Testis (tissue), 3 donors: ENCODE results near the gene PIAS4. TPM values are rescaled to one million over a fixed set of nuclear protein-coding genes. Genes with fewer than 3 reads are reported as not detected.

Source experiments
- DNase-seq: peaks from one replicate; pipeline ENCODE4 v3.0.0-alpha.2; 2019
- H3K27ac ChIP-seq, 2 donors: fragments of 200-600 bp; sonication (generic); one replicate each; pipeline ENCODE4 v1.5.1; 2019
- H3K27me3 ChIP-seq: fragments of 200-600 bp; sonication (generic); one replicate; pipeline ENCODE4 v1.5.1; 2019
- H3K36me3 ChIP-seq: fragments of 200-600 bp; sonication (generic); one replicate; pipeline ENCODE4 v1.5.1; 2017; ENCODE audit warnings: low read depth; ENCODE audit errors: missing control alignments
- H3K4me1 ChIP-seq: fragments of 200-600 bp; sonication (generic); one replicate; pipeline ENCODE4 v1.5.1; 2019
- H3K4me3 ChIP-seq, 2 donors: fragments of 200-600 bp; sonication (generic); one replicate each; pipeline ENCODE4 v1.5.1; 2017 to 2019
- H3K9me3 ChIP-seq: fragments of 200-600 bp; sonication (generic); one replicate; pipeline ENCODE4 v1.5.1; 2017
- POLR2A ChIP-seq: fragments of 450-650 bp; IDR thresholded peaks from one replicate; pipeline ENCODE4 v1.6.1; 2017; ENCODE audit warnings: antibody characterized with exemption, mild to moderate bottlenecking, moderate library complexity
- WGBS, 2 donors: methylation state at CpG; one replicate each; pipeline ENCODE4 v1.1.5; 2018; 5-methylcytosine and 5-hydroxymethylcytosine counted together
- intact Hi-C: fragments of 100-400 bp; cut with DNase I; formaldehyde crosslinking; loops from one replicate; pipeline ENCODE4 v1.15.1; 2023; ENCODE audit warnings: low total_unique reads
- polyA plus RNA-seq: library from polyadenylated mRNA; stranded (reverse); fragments of 350-450 nt; fragmentation: Illumina TruSeq; extraction: RNeasy Lipid Tissue Mini Kit (QIAGEN cat#74804); gene quantifications from one replicate; pipeline ENCODE4 v1.2.3, GENCODE V29; 2014; ENCODE audit warnings: low read depth, low replicate concordance; ENCODE audit not compliant: insufficient read depth
- total RNA-seq, 2 donors: library from RNA; depleted of rRNA; stranded (reverse); fragments of >200 nt; gene quantifications; one replicate each; pipeline ENCODE4 v1.2.3, GENCODE V29; 2016
- TF ChIP-seq, protein P1 (sequence below), 3 experiments: fragments of 450-650 bp in 2 of 3; fragments of 200-600 bp in 1 of 3; sonication (generic) in 1 of 3; IDR thresholded peaks; one replicate each; pipeline ENCODE4 v1.5.1; 2016 to 2019; ENCODE audit warnings: antibody characterized with exemption in 3 of 3, mild to moderate bottlenecking in 2 of 3, moderate library complexity in 1 of 3

The PIAS4 gene
- total and polyA plus RNA-seq, 3 donors from 2014 or later = 89.1 to 142 (median 94.5) TPM

DNA sequence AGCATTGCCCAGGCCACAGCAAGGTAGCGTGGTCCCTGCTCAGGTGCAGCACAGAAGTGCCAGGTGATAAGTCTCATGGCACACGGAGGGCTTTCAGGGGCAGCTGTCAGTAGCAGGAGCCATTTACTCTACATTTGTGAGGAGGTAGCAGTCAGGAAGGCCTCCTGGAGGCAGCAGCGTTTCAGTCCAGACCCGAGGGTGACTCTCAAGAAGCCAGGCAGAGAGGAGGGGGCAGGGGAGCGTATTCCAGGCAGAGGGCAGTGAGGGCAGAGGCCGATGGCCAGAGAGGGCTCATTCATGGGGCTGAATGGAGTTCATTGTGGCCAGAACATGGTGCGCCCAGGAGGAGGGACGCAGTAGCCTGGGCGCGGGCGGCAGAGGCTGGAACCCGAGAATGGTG lies 8.9 kb downstream of the PIAS4 start:
- Histone ChIP-seq H3K36me3 (no peaks in the 10 kb centered on the region), H3K4me1 (peaks cover 51% of the 10 kb centered on the region), H3K27me3 (no peaks in the 10 kb centered on the region), H3K27ac (peak overlapping the region; percentile 66 to 74), H3K9me3 (no peaks in the 10 kb centered on the region), H3K4me3 (no peak overlapping the region)
- no peak for TF ChIP-seq POLR2A
- TF ChIP-seq, protein P1, sequence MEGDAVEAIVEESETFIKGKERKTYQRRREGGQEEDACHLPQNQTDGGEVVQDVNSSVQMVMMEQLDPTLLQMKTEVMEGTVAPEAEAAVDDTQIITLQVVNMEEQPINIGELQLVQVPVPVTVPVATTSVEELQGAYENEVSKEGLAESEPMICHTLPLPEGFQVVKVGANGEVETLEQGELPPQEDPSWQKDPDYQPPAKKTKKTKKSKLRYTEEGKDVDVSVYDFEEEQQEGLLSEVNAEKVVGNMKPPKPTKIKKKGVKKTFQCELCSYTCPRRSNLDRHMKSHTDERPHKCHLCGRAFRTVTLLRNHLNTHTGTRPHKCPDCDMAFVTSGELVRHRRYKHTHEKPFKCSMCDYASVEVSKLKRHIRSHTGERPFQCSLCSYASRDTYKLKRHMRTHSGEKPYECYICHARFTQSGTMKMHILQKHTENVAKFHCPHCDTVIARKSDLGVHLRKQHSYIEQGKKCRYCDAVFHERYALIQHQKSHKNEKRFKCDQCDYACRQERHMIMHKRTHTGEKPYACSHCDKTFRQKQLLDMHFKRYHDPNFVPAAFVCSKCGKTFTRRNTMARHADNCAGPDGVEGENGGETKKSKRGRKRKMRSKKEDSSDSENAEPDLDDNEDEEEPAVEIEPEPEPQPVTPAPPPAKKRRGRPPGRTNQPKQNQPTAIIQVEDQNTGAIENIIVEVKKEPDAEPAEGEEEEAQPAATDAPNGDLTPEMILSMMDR (IDR thresholded peaks at IDR 0.05) = no peak
- no peak for DNase-seq
- 57 to 62% methylated on average over 5 to 12 of the region's 12 CpGs for WGBS, 2 donors
- intact Hi-C loops = no loop called here

DNA sequence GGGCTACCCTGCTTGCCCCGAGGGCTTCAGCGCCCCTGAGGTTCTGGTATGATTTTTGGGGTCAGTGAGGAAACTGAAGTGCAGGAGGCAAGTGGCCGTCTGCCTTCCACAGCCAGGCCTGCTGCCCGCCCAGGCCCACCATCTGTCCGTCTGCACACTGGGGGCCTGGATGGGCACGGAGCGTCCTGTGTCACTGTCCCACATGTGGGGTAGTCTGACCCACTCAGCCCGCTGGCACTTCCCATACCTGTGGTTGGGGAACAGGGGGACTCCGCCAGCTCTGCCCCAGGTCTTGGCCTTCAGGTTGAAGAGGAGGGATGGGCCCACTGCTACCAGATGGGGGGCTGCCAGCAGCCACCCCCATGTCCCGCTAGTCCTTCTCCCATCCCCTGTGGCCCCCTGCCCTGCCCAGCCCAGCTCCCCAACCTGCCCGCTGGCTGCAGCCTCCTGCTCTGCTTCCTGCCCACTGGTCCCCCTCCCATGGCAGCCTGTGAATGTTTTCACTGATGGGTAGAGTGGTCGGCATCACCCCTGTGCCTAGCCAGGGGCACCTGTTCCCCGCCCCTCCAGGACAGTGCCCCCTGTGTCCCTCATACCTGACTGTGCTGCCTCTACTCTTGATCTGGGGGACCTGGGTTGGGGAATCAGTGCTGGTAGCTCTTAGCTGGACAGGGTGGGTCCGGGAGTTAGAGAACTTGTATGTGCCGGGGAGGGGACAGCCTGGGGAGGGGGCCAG lies 9.5 kb downstream of the PIAS4 start:
- intact Hi-C loops = no loop called here
- TF ChIP-seq, protein P1 (IDR thresholded peaks at IDR 0.05) = no peak
- no peak for TF ChIP-seq POLR2A
- Histone ChIP-seq H3K27me3 (no peaks in the 10 kb centered on the region), H3K9me3 (no peaks in the 10 kb centered on the region), H3K27ac (peak overlapping the region in 1 of 2 donors; percentile 66), H3K4me3 (no peak overlapping the region), H3K4me1 (peaks cover 51% of the 10 kb centered on the region), H3K36me3 (no peaks in the 10 kb centered on the region)
- DNase-seq = no peak
- 92 to 94% methylated on average over 12 to 15 of the region's 15 CpGs for WGBS, 2 donors

DNA sequence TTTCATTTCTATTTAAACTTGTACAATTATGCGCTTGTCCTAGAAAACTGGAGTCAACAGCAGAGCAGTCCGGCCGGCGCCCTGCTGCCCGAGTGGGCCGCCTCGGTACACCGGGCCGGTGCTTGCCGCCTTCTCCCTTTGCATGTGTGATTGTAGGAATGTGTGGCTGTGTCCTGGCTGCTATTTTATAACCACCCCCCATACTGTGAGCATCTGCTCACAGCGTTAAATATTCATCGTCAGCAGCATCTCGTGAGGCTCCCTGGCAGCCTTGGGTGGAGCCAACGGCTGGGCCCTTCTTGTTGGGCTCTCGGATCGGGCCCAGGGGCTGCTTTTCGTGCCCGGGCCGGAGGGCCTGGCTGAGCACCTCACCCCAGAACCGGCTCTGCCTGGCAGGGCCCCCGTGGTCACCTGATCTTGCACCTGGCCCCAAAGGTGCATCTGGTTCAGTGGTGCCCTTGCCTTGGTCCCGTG lies 10.6 kb downstream of the PIAS4 start:
- H3K4me1 ChIP-seq = peaks cover 51% of the 10 kb centered on the region
- DNase-seq = no peak
- TF ChIP-seq, protein P1 (IDR thresholded peaks at IDR 0.05) = no peak
- TF ChIP-seq POLR2A = no peak
- WGBS, 2 donors = 89 to 97% methylated on average over 13 to 22 of the region's 22 CpGs
- H3K36me3 ChIP-seq = no peaks in the 10 kb centered on the region
- no peak overlapping the region for H3K4me3 ChIP-seq
- no peaks in the 10 kb centered on the region for H3K9me3 ChIP-seq
- H3K27me3 ChIP-seq = no peaks in the 10 kb centered on the region
- no peak overlapping the region for H3K27ac ChIP-seq
- intact Hi-C loops = no loop called here

DNA sequence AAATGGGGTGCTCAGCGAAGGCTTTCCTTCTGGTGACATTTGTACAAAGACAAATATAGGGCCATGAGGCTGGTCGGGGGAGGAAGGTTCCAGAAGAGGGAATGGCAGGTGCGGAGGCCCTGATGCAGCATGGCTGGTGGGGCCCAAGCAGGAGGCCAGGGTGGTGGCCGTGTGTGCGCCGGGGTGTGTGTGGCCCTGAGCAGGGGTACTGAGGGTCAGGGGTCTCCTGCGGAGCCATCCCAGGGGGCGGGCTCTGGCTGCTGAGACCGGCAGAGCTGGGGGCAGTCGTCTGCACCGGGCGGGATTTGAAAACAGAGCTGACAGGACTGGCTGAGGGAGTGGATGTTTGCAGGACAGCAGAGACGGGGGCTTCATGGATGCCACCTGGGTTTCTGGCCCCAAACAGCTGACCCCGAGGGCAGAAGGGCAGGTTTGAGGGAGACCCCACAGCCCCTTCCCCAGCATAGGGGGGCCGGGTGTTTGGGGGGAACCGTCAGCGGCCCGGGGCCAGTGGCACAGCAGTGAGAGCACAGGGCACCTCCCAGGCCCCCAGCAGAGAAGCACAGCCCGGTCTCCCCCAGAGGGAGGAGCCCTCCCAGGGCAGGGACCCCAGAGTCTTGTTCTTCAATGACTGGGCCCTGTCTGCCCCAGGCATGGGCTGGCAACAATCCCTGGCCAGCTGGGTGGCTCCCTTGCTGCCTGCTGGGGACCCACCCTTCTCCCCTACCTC lies 11.4 kb downstream of the PIAS4 start:
- peaks cover 45% of the 10 kb centered on the region for H3K4me1 ChIP-seq
- 85 to 91% methylated on average over 14 to 19 of the region's 19 CpGs for WGBS, 2 donors
- no peak overlapping the region for H3K4me3 ChIP-seq
- peak overlapping the region; percentile 19 to 36 for H3K27ac ChIP-seq
- no peaks in the 10 kb centered on the region for H3K36me3 ChIP-seq
- no peaks in the 10 kb centered on the region for H3K9me3 ChIP-seq
- no peak for DNase-seq
- intact Hi-C loops = no loop called here
- TF ChIP-seq POLR2A = no peak
- TF ChIP-seq, protein P1 (IDR thresholded peaks at IDR 0.05) = no peak
- H3K27me3 ChIP-seq = no peaks in the 10 kb centered on the region
